GM12872 (cell line): ENCODE measurements around the gene MRTFB.

Source experiments
- CTCF ChIP-seq: IDR thresholded peaks from 3 replicates; pipeline ENCODE4 v1.5.1; 2011; ENCODE audit warnings: low read depth, mild to moderate bottlenecking, low read length, moderate library complexity; ENCODE audit not compliant: insufficient read depth

MRTFB gene

GRCh38 chr16:14087590-14088154 is 16.6 kb downstream of the MRTFB start:
- no peak for TF ChIP-seq CTCF

- TF ChIP-seq CTCF: no peak
Measured at GRCh38 chr16:14088155-14088753, 17.1 kb downstream of the MRTFB start.

- no peak for TF ChIP-seq CTCF
Measured at GRCh38 chr16:14089283-14089823, 18.2 kb downstream of the MRTFB start.

GRCh38 chr16:14092561-14092960 is 21.4 kb downstream of the MRTFB start:
- no peak for TF ChIP-seq CTCF

GRCh38 chr16:14095883-14096551 is 24.9 kb downstream of the MRTFB start:
- TF ChIP-seq CTCF: no peak

DNA sequence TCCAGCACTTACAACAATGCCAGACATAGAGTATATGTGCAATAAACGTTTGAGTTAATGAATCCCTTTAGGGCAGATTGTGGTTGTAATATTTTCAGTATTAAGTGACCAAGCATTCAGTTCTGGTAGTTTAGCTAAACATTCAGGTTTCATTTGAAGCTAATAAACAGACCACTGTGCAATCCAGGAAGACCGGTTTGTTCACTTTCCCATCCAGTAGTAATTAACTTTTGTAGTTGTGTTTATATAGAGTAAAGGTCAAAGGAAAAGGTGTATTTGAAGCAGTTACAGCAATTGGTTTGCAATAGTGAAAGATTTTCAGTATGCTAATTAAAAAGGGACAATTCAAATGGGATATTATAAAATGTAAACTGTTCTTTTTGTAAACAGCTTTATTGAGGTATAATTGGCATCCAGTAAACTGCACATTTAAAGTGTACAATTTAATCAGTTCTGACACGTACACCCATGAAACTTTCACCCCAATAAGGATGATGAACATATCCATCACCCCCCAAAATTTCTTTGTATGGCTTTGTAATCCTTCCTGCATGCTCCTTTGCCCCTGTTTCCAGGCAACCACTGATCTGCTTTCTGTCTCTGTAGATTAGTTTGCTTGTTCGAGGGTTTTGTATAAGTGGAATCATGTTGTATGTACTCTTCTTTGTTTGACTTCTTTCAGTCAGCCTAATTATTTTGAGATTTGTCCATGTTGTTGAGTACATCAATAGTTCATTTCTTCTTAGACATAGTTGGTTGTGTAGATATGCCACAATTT is 26.3 kb downstream of the MRTFB start:
- no peak for TF ChIP-seq CTCF

GRCh38 chr16:14098081-14098480 is 27.0 kb downstream of the MRTFB start:
- no peak for TF ChIP-seq CTCF
